ENCODE measurements around the gene KRTAP1-1.
"Not testable (repeated sequence)": the region's sequence is repeated elsewhere in the genome, so short reads cannot be mapped to it uniquely, and the experiment has no call there.

The KRTAP1-1 gene

GRCh38 chr17:41055130-41055529 lies 13.9 kb upstream of the KRTAP1-1 start, which contains the start of gene KRTAP2-2:
Gene KRTAP2-2 (minus strand): TSS chr17:41055230. CDS start chr17:41055211, 19 bp downstream.
- DNase-seq (ENCODE audit: low spot score), result not testable (repeated sequence)

GRCh38 chr17:41054556-41054955 lies 13.3 kb upstream of the KRTAP1-1 start:
- DNase-seq (ENCODE audit: low spot score), result not testable (repeated sequence)

GRCh38 chr17:41054025-41054424 lies 12.8 kb upstream of the KRTAP1-1 start:
- DNase-seq (ENCODE audit: low spot score), result no peak

GRCh38 chr17:41052566-41052965 lies 11.3 kb upstream of the KRTAP1-1 start:
- DNase-seq (ENCODE audit: low spot score), result no peak

- no peak for DNase-seq (ENCODE audit: low spot score)
These were observed 7.9 kb upstream of the KRTAP1-1 start for GRCh38 chr17:41049110-41049509.

- no peak for DNase-seq (ENCODE audit: low spot score)
These were observed 7.2 kb upstream of the KRTAP1-1 start for GRCh38 chr17:41048441-41048840.

- not testable (repeated sequence) for DNase-seq (ENCODE audit: low spot score)
These were observed 5.7 kb upstream of the KRTAP1-1 start, which contains the start of gene KRTAP2-1 for GRCh38 chr17:41046735-41047465. Gene KRTAP2-1 (minus strand): TSS chr17:41047316. CDS start chr17:41047267, 49 bp downstream.

- no peak for DNase-seq (ENCODE audit: low spot score)
These were observed 1.7 kb upstream of the KRTAP1-1 start for GRCh38 chr17:41042953-41043352.

GRCh38 chr17:41037853-41038350 lies 3.3 kb downstream of the KRTAP1-1 start:
- DNase-seq (ENCODE audit: low spot score), result no peak

- DNase-seq (ENCODE audit: low spot score), result not testable (repeated sequence)
These were observed 6.8 kb downstream of the KRTAP1-1 start, which contains the start of gene KRTAP1-3 for GRCh38 chr17:41034346-41034935. Gene KRTAP1-3 (minus strand): TSS chr17:41034874. CDS start chr17:41034821, 53 bp downstream.

GRCh38 chr17:41029633-41030245 lies 11.5 kb downstream of the KRTAP1-1 start, which contains the start of gene KRTAP1-4:
Gene KRTAP1-4 (minus strand): TSS chr17:41030195. CDS start chr17:41030078, 117 bp downstream.
- DNase-seq (ENCODE audit: low spot score), result no peak

- DNase-seq (ENCODE audit: low spot score), result no peak
These were observed 14.4 kb downstream of the KRTAP1-1 start, which contains the start of gene KRTAP1-5 for GRCh38 chr17:41026715-41027471. Gene KRTAP1-5 (minus strand): TSS chr17:41027208. CDS start chr17:41027155, 53 bp downstream.

- no peak for DNase-seq (ENCODE audit: low spot score)
These were observed 16.6 kb downstream of the KRTAP1-1 start for GRCh38 chr17:41024697-41025096.

GRCh38 chr17:41020336-41020735 lies 20.9 kb downstream of the KRTAP1-1 start:
- no peak for DNase-seq (ENCODE audit: low spot score)

GRCh38 chr17:41019415-41019814 lies 21.8 kb downstream of the KRTAP1-1 start:
- DNase-seq (ENCODE audit: low spot score), result no peak

GRCh38 chr17:41018541-41018940 lies 22.7 kb downstream of the KRTAP1-1 start:
- no peak for DNase-seq (ENCODE audit: low spot score)

- no peak for DNase-seq (ENCODE audit: low spot score)
These were observed 24.6 kb downstream of the KRTAP1-1 start for GRCh38 chr17:41016578-41017215.

GRCh38 chr17:41015454-41015853 lies 25.8 kb downstream of the KRTAP1-1 start:
- no peak for DNase-seq (ENCODE audit: low spot score)

GRCh38 chr17:41013606-41014005 lies 27.6 kb downstream of the KRTAP1-1 start:
- no peak for DNase-seq (ENCODE audit: low spot score)

- no peak for DNase-seq (ENCODE audit: low spot score)
These were observed 28.1 kb downstream of the KRTAP1-1 start for GRCh38 chr17:41013181-41013580.
